Endometrium (tissue), 2 donors: Measurements from ENCODE around the gene ENTPD8.

ENCODE experiments used
- FAIRE-seq: peaks from 2 replicates; lab custom pipeline; 2012; peaks lifted over from hg19 to GRCh38; lab: Jason Lieb, UNC
- donor health status: control.
- donor health status: control.

ENTPD8 gene

DNA sequence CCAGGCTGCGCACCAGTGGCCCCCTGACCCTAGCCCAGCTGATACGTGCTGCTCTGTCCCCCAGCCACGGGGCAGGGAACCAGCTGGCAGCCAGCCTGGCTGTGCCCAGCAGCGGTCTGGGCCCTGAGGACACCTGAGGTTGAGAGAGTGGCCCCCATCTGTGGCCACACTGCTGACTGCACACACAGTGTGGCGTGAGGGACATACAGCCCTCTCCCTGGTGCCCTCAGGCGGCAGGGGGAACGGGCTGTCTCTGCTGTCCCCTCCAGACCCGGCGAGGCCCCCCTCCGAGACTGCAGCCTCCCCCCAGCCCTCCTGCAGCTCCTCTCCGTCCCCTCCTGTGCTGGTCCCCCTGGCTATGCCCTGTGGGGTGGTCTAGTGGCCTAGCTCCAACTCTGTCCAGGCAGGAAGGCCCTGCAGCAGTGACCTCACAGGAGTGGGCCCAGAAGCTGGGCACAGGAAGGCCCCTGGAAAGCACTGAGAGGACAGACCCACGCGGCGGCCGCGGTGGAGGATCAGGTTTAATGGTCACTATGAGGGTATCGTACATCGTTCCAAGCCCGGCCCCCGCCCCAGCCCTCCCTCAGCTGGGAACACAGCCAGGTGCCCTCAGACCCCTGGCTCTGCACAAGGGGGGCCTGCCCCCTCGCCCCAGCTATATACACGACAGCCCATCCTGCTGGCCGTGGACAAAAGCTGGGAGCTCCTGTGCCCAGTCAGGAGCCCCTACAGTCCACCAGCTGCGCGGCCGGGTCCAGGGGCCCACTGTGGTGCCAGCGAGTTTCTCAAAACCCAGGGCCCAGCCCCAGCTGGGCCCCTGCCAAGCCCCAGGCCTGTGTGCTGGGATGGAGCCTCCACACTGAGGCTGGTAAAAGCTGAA, 6.8 kb upstream of the ENTPD8 start:
- no peak for FAIRE-seq

DNA sequence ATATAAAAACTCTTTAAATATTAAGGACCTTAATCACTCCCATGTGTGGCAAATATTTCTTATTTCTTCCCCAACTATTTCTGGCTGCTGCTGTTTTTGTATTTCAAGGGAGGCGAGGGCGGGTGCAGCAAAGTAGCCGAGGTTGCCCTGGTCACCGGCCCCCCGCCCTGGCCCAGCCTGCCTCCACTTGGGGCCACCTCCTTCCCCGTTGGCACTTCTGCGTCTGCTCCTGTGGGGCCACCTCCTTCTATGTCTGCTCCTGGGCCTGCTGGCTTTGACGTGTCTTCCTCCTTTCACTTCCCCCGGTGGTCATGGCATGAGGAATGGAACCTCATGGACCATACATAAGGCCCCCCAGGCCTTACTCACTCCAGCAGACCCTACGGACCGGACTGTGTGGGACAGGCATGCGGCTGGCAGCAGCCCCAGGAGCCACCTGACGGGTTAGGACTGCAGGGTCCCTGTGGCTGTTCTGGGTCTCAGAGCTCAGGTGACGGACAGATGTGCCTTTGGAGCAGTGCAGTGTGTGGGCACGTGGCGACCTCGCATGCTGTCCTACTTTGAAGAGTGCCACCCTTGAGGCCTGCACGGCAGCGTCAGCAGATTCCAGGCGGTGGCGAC, 5.8 kb upstream of the ENTPD8 start:
- FAIRE-seq = no peak

DNA sequence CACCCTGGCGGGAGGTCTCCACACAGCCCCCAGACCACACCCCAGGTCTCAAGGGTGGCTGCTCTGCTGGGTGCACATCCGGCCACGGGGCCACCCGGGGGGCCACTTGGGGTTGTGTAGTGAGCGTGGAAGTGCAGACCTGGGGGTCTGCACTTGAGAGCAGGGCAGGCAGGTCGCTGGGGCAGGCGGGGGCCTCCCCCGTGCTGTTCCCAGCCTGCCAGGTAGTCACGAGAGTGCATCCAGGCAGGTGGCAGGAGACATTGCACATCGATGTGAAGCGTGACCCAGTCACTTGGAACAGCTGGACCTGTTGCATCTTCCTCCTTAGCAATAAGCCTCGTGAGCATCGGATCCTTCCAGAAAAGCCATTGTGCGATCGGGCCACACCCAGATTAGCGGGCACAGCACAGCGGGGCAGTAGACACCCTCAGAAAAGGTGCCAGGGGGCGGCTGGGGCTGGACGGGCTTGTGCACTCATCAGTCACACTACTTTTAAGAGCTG, 4.8 kb upstream of the ENTPD8 start:
- FAIRE-seq = no peak

DNA sequence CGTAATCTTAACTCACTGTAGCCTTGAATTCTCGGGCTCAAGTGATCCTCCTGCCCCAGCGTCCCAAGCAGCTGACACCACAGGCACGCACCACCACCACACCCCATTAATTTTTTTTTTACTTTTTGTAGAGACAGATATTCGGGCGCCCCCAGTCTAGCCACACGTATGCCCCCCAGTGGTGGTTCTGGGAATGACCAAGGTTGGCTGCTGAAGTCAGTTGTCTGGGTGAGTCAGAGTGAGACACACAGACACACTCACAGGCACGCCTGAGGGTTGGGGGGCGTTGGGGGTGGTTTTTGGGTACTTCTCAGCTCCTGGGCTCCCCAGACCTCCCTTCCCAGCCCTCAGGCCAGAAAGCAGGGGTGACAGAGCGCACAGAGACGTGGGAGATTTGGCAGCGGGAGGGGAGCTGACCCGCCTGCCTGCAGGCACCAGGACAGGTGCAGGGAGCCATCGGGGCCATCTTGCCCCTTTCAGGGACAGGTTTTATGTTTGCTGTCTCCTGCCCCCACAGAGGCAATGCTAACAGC, 4.2 kb upstream of the ENTPD8 start:
- FAIRE-seq = no peak

DNA sequence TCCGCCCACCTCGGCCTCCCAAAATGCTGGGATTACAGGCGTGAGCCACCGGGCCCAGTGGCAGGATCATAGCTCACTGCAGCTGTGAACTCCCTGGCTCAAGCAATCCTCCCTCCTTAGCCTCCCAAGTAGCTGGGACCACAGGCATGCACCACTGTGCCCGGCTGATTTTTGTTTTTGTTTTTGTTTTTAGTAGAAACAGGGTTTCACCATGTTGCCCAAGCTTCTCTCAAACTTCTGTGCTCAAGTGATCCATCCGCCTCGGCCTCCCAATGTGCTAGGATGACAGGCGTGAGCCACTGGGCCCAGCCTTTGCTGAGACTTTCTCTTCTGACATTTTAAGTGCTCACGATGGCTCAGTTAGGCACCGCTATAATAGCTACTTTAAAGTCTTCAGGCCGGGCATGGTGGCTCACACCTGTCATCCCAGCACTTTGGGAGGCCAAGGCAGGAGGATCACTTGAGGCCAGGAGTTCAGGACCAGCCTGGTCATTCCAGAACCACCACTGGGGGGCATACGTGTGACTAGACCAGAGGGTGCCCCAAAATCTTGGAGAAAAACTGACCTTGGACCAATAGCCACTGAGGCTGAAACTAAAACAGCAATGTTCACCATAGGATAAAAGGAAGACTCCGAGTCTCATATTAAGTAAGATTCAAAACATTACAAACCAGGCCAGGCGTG, 3.1 kb upstream of the ENTPD8 start:
- no peak for FAIRE-seq

DNA sequence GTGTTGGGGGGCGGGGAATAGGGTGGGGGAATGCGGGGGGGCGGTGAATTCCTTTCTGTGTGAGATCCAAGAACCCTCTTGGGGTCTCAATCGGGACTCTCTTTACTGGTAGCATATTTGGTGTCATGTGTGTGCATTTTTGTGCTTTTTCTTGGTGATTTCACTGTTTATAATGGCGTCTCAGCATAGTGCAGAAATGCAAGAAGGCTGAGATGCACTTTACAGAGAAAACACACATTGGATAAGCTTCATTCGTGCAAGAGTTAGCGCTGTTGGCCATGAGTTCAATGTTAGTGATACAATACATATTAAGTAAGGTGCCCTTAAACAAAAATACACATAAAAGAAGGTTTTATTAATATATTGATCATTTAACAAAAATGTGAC, 771 bp upstream of the ENTPD8 start:
- no peak for FAIRE-seq

DNA sequence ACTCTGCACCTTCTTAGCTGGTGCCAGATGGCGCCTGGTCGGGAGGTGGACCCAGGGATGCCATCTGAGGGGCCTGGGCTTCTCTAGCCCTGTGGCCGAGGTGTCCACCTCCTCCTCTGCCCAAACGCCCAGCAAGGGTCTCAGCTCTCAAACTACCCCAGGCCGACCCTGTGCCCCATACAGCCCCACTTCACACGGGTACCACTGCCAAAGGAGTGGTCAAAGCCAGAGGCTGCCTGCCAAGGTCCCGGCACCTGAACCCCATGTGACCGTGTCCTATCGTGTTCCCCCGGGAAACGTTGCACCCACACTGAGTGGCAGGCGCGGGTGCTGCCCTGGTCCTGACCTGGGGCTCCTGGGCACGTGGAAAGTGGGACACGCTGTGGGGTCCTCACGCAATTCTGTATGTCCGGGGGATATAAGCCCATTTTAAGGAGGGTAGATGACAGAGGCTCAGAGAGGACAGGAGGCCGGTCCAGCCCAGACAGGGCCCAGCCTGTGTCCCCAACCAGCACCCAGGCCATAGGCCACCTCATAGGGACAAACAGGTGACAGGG, 1.9 kb downstream of the ENTPD8 start:
- no peak for FAIRE-seq

DNA sequence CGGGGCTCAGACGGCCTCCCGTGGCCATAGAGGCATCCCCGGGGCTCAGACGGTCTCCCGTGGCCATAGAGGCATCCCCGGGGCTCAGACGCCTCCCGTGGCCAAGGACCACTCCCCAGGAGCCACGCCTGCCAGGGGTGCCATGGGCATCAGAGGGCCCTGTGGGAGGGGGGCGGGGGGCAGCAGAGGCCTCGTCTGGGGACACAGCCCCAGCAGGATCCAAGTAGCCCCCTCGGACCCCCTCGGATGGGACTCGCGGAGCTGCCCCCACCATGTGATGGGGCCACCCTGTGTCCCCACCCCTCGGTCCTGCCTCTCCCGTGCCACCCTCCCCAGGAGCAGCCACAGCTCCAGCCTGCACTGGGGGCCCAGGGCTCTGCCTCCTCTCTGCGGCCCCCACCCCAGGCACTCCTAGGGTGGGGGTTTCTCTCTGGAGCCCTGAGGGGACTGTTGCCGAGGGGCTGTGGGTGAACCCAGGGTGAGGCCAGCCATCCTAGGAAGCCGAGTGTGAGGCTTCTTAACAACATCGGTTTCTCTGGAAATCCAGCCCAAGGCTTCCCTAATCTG, 2.5 kb downstream of the ENTPD8 start:
- no peak for FAIRE-seq

DNA sequence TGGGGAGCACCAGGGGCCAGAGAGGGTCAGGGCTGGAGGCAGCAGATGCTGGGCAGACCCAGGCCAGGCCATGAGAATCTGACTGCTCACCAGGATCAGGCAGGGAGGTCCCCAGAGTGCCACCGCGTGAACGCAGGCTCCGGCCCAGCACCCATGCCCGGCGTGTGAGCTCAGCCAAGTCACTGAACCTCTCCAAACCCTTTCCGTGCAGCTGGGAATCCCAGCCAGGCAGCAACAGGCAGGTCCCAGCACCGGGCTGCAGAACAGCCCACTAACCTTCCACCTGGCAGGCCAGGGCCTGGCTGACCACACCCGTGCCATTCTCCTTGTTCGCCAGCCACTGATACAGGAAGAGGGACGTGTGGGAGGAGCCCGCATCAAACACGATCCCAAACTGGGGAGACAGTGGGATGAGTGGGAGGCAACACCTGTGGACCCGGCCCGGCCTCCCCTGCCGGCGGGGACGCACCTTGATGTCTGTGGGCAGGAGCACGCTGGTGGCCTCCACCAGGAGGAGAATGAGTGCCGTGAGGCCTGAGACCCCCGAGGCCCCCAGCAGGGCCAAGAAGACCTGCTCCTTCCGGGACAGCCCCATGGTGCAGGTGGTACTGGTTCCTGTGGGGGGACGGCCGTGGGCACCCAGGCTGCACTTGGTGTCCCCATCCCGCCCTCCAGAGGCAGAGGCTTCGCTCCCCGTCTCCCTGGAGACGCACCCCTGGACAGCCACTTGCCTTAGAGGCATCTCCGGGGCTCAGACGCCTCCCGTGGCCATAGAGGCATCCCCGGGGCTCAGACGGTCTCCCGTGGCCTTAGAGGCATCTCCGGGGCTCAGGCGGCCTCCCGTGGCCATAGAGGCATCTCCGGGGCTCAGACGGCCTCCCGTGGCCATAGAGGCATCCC, 3.2 kb downstream of the ENTPD8 start:
- no peak for FAIRE-seq

DNA sequence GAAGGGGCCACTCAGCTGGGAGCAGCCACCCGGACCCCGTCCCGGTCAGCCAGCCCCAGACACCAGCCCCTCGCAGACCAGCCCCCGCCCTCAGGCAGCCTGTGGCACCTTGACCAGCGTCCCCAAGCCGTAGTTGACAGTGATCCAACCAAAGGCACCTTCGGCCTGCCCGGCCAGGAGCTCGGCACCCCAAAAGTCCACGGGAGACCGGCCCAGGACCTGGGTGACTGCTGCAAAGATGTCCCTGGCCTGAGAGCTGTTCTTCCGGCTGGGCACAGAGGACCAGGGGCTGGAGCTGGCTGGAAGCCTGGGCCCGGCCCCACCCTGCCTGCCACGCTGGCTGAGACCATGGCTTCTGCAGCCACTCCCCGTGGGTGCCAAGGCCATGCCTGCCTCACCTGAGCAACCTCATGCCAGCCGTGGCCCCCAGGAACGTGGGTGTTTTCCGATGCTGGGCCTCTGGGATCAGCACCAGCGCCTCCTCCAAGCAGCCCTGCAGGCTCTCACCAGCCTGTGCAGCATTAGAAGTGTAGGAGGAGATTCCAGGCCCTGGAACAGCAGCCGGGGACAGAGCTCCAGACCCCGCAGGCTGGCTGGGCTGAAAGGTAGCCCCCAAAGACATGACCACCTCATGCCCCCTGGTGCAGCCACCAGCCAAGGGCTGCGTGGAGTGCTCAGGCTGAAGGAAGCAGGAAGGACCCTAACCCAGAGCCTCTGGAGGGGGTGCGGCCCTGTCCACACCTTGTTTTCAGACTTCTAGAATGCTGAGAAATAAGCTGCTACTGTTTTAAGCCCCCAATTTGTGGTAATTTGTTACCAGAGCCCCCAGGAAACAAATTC, 4.2 kb downstream of the ENTPD8 start:
- FAIRE-seq = no peak

DNA sequence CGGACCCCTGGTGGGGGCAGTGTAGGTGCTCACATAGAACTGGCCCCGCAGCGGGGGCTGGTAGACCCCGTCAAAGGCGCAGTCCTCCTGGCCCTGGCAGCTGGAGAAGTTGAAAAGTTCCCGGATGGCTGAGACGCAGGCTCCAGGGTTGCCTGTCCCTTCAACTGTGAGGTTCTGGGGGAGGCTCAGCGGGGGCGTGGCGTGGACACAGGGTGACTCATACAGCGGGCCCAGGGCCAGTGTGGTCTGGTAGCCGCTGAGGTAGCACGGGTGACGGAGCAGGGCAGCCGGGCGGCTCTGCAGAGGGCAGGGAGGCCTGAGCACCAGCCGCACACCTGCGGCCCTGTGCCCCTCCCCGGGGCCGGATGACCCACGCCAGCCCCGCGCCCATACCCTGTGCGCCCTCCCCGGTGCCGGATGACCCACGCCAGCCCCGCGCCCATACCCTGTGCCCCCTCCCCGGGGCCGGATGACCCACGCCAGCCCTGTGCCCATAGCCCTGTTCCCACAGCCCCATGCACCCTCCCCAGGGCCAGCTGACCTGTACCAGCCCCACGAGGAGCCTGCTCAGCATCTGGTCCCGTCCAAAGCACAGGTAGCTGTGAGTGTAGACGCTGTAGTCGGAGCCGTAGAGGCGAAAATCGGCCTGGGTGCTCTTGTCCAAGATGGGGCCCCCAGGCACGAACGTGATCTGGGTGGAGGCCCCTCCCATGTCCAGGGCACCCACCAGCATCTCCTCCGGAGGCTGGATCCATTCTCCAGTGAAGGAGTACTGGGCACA, 5.0 kb downstream of the ENTPD8 start:
- no peak for FAIRE-seq

DNA sequence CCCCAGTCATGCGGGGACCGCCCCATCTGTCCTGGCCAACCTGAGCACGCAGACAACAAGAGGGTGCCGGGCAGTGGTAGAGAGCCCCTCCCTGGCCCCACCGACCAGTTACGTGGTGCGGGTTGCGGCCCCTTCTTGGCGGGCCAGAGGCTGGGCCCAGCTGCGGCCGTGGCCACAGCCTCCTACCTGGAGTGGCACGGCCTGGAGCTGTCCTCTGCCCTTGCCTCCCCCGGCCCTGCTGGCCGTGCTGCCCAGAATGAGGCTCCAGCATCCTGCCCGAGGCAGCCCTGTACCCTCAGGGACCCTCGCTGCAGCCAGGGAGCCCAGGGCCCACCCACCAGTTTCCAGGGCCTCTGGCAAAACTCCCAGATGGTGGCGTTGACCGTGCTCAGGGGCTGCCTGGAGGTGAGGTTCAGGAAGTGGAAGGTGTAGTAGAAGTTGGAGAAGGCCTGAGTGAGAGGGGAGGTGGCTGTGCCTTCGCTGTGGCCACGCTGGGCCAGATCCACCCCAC, 5.7 kb downstream of the ENTPD8 start:
- FAIRE-seq = no peak

DNA sequence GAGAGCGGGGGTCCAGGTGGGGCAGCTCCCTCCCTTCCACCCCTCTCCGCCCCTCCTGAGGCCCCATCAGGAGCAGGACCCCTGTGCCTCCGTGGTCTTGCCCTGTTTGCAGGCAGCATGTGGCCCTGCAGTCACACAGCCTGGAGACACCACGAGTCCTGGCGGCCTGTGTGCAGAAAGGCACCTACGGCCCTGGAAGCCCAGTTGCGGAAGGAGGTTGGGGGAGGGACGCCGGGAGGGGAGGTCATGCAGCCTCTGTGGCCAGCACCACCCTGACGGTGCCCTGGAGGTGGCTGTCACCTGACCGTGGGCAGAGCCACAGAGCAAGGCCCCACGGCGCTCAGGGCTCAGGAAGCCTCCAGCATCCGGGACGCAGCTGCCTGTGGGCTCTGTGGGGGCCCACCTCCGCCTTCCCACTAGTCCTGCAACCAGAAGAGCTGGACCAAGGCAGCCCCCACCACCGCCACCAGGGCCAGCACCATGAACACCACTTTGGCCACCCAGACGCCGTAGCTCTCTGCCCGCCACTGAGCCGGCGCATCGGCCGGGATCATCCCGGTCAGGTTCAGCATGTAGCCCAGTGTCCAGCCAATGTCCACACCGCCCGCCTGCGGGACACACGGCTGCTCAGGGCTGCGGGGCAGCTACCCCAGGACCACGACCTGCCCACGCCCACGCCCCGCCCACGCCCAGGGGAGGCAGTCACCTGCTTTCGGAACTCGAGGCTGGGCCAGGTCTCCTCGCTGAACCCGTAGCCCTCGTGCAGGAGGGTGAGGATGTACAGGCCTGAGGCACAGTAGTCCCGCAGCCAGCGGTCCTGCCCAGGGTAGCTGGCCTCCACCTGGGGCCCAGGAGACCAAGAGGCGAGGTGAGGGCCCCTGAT, 6.4 kb downstream of the ENTPD8 start:
- FAIRE-seq = no peak

DNA sequence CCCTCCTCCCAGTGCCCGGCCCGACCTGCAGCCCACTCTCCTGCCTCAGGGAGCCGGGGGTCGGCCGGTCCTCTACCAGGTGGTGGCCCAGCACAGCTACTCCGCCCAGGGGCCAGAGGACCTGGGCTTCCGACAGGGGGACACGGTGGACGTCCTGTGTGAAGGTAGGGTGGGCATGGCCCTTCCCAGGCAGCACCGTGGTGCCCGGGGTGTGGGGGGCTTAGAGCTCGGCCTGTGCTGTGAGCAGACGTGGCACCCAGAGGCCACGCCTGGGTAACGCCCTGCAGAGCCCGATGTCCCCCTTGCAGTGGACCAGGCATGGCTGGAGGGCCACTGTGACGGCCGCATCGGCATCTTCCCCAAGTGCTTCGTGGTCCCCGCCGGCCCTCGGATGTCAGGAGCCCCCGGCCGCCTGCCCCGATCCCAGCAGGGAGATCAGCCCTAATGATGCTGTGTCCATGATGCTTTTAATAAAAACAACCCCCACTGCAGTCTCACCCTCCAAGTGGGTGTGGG, 7.2 kb downstream of the ENTPD8 start:
- FAIRE-seq = no peak

DNA sequence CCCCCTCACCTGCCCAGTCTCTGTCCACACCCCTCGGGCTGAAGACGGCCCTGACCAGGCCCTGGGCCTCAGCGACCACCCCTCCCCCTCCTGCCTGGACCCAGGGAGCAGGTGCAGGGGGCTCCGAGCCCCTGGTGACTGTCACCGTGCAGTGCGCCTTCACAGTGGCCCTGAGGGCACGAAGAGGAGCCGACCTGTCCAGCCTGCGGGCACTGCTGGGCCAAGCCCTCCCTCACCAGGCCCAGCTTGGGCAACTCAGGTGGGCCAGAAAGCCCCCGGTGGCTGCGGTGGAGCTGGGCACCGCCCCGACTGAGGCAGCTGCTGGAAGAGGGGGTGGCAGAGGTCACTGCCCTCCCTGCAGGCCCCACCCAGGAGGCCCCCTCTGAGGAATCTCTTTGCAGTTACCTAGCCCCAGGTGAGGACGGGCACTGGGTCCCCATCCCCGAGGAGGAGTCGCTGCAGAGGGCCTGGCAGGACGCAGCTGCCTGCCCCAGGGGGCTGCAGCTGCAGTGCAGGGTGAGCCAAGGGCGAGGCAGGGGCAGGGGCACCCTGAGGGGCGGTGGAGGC, 7.7 kb downstream of the ENTPD8 start:
- FAIRE-seq = no peak

DNA sequence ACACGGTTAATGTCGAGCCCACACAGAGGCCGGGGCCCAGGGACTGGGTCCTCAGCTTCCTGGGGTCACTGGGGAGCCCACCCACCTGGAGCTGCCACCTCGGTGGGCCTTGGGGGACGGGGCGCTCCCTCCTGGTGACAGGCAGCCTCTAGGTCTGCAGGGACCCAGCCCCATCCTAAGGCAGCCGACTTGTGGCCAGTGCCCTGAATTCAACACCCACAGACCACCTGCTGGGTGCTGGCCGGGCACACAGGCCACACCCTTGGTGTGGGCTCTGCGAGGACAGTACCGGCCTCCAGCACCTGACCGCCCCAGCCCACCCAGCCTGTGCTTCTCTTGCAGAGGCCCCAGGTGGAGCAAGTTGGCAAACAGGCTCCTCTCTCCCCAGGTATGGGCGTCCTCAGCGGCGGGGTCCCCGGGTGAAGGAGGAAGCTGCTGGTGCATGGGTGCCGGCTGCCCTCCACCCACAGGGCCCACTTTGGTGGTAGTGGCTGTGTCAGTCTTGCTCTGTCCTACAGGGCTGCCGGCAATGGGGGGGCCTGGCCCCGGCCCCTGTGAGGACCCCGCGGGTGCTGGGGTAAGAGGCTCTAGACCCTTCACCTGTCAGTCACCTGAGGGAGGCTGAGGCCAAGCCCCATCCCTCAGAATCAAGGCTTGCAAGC, 8.3 kb downstream of the ENTPD8 start:
- FAIRE-seq = no peak

DNA sequence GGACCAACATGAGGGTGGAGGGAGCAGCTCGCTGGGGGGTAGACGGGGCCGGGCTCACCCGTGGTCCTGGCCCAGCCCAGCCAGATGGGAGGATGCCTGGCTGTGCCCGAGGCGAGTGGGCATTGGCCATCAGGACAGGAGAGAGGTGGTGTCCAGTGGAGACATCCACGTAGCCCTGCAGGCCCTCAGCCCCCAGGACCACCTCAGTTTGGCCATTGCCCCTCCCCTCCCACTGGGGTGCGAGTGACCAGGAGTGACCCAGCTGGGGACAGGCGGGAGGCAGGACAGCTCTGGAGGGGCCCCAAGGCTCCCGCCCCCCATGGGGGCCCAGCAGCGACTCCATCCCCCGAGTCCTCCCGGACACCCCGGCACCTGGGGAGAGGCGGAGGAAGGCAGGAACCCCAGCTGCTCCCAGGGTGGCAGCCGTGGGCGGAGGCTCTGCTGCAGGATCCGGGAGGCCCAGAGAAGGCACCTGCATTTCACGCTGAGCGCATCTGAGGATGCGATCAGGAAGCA, 9.7 kb downstream of the ENTPD8 start:
- FAIRE-seq = no peak
